PFSK-1 (cell line): ENCODE data around the gene CCNJL.

Experiments
- REST ChIP-seq, 2 experiments: IDR thresholded peaks; 2 replicates each; pipeline versions ENCODE4 v1.6.1 to v1.8.0; 2011 to 2012; ENCODE audit warnings: low read depth in 2 of 2, low read length in 2 of 2, control low read depth in 1 of 2, inconsistent platforms in 1 of 2, mild to moderate bottlenecking in 1 of 2, moderate library complexity in 1 of 2; ENCODE audit not compliant: insufficient read depth in 1 of 2
- SIN3A ChIP-seq: IDR thresholded peaks from 2 replicates; pipeline ENCODE4 v1.6.1; 2012; ENCODE audit warnings: mild to moderate bottlenecking, low read length, moderate library complexity, borderline replicate concordance; ENCODE audit not compliant: insufficient read depth
- TAF1 ChIP-seq: IDR thresholded peaks from 2 replicates; pipeline ENCODE4 v1.6.1; 2012; ENCODE audit warnings: low read length, control low read depth, borderline replicate concordance; ENCODE audit not compliant: insufficient read depth

DNA sequence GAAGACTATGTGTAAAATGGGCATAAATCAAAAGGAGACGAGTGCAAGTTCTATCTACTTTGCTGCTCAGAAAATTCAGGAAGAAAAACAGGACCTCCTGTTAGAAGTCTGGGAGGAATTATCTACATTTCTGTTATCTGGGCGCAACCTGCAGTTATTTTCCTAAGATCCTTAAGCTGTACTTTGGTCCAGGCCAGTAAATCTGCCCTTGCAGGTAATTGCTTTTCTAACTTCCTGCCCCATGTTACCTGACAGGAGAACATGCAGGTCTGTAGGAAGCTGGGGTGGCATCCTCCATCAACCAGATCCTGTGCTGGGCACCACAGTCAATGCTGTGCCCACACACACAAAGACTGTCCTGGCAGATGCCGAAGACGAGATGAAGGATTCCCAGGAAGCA, 5.7 kb downstream of the CCNJL start:
- no peak for TF ChIP-seq REST (IDR thresholded peaks at IDR 0.05; ENCODE audit: insufficient read depth in 1 of 2, low read depth in 2 of 2, low read length in 2 of 2)
- no peak for TF ChIP-seq SIN3A
- TF ChIP-seq TAF1: no peak
